LHCN-M2 (cell line): Measurements from ENCODE around the gene PJVK. TPM values are rescaled to one million over a fixed set of nuclear protein-coding genes. Genes with fewer than 3 reads are reported as not detected.
"Not testable (repeated sequence)": the region's sequence is repeated elsewhere in the genome, so short reads cannot be mapped to it uniquely, and the experiment has no call there.

Experiments used
- DNase-seq: peaks from one replicate; pipeline ENCODE4 v3.0.0-alpha.2; 2012; ENCODE audit warnings: low read depth
- polyA plus RNA-seq: library from polyadenylated mRNA; unstranded; fragments of >200 nt; gene quantifications from one replicate; pipeline ENCODE4 v1.2.1, GENCODE V29; 2012; ENCODE audit warnings: missing spikeins
- total RNA-seq: library from RNA; depleted of rRNA; stranded (reverse); fragments of >200 nt; gene quantifications from 2 replicates; pipeline ENCODE4 v1.2.3, GENCODE V29; 2014; rRNA removed

Gene PJVK, protein sequence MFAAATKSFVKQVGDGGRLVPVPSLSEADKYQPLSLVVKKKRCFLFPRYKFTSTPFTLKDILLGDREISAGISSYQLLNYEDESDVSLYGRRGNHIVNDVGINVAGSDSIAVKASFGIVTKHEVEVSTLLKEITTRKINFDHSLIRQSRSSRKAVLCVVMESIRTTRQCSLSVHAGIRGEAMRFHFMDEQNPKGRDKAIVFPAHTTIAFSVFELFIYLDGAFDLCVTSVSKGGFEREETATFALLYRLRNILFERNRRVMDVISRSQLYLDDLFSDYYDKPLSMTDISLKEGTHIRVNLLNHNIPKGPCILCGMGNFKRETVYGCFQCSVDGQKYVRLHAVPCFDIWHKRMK
- total RNA-seq: 1.1 and 2.1 TPM in 2 replicates
- polyA plus RNA-seq: 1.2 TPM

DNA sequence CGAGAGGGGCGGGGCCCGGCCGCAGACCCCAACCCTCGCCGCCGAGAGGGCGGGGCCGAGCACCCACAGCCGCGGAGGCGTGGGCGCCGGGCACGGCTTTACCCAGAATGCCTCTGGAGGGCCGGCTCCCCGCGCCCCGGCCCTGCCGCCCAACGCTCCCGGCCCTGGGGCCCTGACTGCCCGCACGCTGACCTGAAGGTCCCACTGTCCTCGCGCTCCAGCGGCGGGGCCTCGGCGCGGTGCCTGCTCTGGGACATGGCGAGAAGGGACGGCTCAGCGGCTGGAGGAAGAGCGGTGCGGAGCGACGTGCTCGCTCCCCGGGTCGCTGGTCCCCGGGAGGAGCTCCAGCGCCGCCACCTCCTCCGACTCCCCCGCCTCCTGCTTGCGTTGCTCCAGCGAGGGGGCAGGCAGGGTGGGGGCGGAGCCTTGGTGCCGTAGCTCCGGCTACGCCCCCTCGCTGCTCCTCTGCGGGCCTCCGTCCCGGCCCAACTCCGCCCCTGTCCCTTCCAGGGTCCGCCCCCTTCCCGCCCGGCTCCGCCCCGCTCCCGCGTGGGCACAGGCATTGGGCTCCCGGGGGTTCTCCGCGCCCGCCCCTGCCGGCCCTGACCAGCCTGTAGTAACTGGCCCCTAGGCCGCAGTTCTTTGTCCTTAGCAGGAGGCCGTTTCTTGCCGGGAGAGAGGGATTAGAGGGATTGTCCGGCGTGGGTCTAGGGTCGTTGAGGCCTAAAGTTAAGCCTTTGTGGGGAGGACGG, at the start of gene PJVK, which contains the start of gene PRKRA:
Gene PJVK, plus strand, starts transcription at position 605 of the 752 bp plus-strand sequence. CDS start 2,032 bp downstream, outside the sequence.
Gene PRKRA, minus strand, starts transcription at position 402 of the 752 bp plus-strand sequence. Its CDS starts 145 bp downstream, at position 257.
- peak; percentile 96 for DNase-seq

DNA sequence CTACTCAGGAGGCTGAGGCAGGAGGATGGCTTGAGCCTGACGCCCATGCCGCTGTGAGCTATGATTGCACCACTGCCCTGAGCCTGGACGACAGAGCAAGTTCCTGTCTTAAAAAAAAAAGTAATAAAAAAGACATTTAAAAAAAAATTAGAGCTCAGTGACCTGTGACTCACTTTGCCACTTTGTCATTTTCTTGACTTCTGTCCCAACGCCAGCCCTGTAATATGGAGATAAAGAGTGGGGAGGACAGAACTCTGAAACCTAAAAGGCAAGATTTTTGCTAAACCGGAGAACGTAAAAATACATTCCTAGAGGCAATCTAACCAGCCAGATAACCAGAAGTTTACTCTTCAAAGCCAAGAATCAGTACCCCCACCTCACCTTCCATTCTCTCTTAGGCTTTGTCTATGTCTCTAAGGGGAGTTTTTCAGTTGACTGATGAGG, 49.2 kb upstream of the PJVK start:
- no peak for DNase-seq

DNA sequence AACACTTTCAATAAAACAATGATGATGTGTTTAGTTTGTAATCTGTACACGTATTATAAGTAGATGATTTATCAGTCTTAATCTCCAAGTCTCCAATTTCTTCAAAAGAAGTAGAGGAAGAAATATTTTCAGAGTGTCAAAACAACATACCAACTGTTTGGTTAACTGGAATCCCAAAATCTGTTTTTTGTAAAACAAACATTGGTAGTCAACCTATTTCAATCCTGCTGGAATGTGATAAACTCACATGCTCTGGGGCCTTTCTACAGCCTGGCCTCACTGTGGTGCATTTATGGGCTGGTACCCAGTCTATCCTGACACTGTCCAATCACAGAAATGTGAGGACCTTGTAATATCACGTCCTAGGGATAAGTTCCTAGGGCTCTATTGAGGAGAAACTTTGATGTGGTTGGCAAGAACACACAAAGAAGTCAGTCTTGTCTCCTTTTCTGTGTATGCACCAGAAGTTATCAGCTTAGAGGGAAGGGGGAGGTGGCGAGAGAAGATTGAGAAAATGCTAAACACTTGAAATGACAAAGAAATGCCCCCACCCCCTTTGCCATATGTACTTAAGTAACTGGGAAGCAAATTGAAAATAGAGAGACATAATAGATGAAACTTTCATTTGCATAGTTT, 47.4 kb upstream of the PJVK start:
- DNase-seq: peak; percentile 93

DNA sequence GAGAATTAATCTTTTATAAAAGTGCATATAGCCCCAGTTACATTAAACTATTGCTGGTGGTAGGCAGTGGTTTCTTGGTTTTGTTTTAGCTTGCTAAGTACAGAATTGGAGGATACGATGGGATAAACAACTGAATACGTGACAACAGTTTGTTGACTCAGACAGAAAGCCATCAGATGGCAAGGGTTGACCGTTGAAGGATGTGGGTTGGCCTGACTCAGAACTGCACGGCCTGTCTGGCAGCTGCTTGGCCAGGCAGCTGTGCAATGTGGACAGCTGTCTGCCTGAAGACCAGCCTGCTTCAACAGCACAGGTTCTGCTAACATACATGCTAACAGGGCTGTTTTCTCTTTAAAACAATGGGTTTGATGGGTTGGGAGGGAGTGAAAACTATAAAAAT, 46.8 kb upstream of the PJVK start:
- peak; percentile 100 for DNase-seq

DNA sequence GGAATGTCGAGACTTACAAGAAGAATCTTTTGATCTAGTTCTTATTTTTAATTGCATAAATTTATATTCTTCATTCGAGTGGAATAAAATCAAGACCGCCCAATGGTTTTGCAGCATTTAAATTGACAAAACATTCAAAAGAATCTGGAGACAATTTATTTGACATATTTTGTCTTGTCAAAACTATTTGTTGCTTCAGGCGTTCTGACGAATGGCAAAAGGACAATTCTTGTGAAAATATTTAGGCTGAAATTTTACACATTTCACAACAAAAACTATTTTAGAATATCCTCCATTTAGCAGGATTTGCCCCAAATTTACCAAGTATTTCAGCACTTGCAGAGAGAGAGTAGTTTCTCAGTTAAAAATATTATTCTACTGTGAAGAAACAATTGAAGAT, 41.9 kb upstream of the PJVK start:
- no peak for DNase-seq

DNA sequence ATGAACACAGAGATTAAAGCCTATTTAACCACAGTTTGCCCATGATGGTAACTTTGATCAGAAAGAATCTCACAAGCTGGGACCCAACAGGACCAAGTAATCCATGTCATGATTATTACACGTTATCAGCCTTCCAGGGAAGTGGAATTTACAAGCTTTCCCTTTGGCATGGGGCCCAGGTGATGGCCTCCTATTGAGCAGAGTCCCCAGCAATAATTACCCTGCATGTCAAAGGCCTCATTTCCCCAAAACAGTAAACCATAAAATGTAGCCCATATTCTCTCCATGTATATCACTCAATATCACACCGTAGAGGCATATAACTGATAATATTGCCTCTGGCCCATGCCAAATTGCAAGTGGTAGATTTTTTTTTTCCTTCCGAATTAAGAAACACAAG, 39.1 kb upstream of the PJVK start:
- no peak for DNase-seq

DNA sequence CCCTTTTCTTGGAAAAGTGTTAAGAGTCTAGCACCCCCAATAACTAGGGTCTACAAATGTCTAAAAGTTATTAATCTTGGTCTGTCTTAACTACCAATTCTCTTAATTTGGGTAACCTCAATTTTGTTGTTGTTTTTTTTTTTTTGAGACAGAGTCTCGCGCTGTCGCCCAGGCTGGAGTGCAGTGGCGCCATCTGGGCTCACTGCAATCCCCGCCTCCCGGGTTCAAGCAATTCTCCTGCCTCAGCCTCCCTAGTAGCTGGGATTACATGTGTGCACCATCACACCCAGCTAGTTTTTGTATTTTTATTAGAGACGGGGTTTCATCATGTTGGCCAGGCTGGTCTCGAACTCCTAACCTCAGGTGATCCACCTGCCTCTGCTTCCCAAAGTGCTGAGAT, 38.7 kb upstream of the PJVK start:
- not testable (repeated sequence) for DNase-seq

DNA sequence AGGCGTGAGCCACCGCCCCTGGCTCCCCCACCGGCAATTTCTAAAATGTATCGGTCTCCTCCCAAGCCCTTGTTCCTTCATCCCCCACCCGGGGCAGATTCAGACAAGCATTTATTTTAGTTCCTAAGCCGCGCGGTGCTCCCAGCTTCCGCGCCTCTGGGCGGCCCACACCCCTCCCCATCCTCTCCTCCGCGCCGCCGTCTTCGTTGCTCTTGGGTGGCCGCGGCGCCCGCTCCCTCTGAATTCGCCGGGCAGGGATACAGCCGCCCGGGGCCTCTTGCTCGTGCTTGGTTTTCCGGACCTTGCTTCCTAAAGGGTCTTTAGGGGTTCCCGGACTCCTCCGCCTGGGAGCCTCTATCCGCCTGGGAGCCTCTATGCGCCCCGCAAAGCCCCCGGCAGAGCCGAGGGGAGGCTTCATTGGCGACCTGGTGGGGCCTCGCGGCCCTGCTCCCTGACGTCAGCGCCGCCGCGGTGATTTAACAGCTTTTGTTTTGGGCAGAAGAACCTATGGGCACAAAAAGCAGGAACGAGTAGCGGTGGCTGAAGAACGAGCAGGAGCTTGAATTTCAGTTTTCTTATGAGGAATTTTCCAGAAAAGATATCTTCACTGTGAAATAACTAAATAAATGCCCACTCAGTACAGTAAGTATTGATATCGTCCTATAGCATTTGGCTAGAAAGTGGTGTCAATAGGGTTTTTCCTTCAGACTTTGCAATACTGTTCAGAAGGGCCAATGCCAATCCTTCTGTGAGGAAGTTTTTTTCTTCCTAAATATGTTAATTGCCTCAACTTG, 37.5 kb upstream of the PJVK start:
- peak; percentile 88 for DNase-seq

DNA sequence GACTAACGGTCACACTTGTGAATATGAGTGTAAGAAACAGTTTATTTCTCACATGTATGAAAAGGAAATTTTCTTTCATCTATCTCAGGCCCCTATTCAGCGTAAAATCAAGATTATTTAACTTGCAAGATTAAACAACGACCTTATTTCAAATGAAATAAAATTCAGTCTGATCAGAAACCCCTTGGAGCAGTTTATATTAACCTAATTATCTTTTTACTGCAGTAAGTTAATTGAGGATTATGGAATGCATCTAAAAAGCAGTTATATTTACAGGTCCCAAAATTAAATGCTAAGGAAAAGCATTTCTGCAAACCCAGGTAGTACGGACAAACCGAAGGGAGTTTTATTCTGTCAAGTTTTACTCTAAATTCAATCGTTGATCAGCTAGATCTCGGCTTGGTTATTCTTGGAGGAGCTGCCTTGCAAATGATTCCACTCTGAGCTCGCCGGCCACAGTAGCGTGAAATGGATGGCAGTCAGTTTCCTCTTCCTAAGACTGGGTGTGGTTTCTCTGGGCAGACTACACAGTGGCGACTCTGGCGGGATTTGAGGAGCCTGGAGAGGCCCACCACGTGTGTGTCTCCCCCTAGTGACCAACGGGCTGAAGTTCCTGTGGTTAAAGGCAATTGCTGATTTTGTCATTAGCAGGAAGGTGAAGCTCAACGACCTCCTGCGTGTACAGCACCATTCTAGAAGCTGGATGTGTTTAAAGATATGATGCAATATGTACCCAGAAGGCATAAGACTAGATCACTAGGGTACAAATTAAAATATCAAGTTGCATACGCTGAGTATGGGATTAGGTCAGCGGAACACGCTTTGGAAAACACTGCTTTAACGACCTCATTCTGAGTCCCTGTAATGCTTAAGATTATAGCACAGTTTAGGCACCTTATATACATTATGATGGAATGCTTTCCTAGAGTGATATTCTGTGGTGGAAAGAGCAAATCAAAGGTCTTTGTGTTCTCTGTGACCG, 36.6 kb upstream of the PJVK start:
- DNase-seq: peak; percentile 99

DNA sequence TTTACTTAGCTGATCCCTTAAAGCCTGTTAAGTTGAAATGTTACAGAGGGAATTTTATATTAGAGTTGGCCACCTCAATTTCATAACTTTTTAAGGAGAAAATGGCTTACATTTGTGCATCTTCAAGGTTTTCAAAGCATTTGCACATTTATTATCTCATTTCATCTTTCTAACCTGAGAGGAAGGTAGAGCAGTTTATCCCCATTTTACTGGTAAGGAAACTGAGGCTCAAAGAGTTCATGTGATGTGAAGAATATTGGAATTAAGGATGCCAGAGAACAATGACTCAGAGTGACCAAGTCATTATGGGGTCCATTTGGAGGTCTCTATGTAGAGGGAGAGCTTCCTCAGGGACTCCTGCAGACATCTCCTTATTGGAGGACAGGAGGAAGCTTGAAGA, 35.2 kb upstream of the PJVK start:
- DNase-seq: no peak

DNA sequence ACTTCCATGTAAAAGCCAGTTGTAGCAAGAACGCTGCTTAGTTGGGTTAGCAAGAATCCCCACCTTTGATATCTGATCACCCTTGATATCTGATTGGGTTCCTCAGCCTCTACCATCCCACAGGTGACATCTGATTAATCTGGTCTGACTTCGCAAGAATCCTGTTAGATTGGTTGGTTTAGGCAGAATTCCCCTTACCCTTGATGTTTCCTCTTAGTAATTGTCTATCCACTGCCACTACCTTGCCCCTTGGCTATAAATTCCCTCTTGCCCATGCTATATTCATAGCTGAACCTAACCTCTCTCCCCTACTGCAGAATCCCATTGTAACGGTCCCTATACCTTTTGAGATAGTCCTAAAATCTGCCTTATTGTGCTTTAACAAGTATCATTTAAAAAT, 33.3 kb upstream of the PJVK start:
- DNase-seq: no peak

DNA sequence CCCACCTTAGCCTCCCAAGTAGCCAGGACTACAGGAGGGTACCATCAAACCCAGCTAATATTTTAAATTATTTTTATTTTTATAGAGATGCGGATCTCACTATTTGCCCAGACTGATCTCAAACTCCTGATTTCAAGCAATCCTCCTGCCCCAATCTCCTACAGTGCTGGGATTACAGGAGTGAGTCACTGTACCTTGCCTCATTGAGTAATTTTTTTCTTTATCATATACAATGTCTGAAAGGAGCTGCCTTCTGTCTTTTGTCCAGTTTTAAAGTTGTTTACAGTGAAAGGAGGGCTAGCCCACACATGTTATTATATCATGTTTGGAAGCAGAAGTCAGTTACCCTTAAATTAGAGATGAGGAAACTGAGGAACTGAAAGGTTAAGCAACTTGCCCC, 32.8 kb upstream of the PJVK start:
- no peak for DNase-seq

DNA sequence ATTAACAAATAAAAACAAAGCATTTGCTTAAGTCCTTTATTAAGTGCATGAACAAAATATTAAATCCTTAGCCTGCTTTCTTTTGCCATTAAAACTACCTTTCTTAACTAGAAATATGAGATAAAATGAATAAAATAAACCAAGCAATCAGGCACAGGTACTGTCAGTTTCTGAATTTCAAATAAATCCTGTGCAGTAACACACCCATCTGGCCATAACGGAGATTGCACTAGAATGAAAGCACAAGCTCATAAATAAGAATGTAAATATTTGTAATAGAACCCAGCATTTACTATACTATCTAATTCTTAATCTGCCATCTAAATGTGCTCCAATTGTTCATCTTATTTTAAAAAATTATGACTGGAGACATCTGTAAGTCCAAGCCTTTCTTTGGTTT, 32.1 kb upstream of the PJVK start:
- DNase-seq: peak; percentile 40

DNA sequence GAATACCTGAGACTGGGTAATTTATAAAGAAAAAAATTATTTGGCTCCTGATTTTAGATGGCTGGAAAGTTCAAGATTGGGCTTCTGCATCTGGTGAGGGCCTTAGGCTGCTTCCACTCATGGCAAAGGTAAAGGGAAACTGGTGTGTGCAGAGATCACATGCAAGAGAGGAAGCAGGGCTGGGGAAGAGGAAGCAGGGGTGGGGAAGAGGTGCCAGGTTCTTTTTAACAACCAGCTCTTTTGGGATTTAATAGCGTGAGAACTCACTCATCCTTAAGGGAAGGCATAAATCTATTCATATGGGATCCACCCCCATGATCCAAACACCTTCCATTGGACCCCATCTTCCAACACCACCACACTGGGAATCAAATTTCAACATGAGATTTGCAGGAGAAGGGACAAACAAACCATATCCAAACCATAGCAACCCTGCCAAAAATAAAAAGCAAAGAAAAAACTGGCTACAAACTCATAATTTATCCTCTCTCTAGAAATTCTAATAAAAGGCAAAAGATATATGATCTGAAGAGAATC, 30.6 kb upstream of the PJVK start:
- peak; percentile 39 for DNase-seq

DNA sequence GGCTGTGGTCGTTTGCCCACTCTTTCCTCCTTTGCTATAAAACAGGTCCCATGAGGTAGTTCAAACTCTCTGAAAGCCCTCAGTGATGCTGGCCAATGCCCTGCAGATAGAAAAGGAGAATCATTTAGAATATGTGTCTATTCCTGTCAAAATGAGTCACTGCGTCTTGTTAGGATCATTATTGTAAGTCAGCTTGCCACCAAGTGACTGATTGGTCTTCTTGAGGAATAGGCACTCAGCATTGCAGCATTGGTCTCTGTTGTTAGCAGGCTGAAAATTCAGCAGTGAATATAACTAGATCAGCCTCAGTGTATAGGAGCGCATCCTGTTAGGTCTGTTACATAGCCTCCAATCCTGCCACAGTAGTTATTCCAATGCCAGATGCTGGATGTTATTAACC, 29.1 kb upstream of the PJVK start:
- DNase-seq: no peak

DNA sequence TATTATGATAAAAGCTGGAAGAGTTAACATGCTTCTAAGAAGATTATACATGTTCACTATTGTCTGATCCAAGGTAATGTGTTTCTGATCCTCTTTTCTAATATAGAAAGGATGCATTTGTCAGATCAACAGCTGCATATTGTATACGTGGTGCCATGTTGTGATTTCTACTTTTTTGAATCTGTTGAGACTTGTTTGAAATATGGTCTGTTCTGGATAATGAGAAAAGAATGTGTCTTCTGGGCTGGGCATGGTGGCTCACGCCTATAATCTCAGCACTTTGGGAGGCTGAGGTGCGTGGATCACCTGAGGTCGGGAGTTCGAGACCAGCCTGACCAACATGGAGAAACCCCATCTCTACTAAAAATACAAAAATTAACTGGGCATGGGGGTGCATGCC, 27.4 kb upstream of the PJVK start:
- not testable (repeated sequence) for DNase-seq

DNA sequence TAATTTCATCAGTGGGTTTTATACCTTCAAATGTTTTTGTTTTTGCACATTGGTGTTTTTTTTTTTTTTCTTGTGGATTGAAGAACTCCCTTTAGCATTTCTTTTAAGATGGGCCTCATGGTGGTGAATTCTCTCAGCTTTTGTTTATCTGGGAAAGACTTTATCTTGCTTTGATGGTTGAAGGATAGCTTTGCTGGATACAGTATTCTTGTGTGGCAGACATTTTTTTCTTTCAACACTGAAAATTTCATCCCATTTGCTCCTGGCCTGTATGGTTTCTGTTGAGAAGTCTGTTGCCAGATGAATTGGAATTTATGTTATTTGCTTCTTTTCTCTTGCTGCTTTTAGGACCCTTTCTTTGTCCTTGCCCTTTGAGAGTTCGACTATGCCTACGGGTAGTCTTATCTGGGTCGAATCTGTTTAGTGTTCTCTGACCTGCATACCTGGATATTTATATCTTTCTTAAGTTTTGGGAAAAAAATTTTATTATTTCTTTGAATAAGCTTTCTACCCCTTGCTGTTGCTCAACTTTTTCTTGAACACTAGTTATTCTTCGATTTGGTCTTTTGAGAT, 25.8 kb upstream of the PJVK start:
- DNase-seq: no peak

DNA sequence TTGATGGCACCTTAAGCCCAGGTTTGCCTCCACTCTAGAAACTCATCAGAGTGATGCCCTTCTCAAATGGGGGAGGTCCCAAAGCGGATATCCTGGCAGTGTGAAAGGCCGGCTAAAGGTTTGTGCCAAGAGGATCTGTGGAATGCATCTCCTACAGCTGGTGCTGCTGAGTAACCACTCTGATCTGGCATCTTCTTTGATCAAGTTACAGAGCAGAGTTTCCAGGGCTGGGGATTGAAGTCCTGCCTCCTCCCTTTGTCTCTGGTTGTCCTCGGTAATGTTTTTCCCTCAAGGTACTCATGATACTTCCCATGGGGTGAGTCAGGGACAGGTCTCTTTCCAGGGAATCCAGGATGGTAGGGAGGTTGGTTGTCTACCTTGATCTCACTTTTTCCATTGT, 24.8 kb upstream of the PJVK start:
- peak; percentile 87 for DNase-seq

DNA sequence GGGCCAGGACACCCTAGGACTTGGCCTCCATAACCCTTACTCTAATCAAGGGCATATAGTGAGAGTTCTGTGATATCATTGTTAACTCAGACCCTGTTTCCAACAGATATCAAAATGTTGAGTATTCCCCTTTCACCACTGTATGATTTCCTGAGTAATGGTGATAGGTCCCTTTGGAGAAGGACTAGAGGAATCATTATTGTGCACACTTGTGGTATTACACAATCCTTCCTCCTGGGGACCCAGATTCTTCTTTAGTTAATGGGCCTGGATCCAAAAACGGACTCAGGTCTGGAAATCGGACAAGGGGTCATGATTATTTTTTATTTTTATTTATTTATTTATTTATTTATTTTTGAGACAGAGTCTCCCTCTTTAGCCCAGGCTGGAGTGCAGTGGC, 23.7 kb upstream of the PJVK start:
- DNase-seq: no peak

DNA sequence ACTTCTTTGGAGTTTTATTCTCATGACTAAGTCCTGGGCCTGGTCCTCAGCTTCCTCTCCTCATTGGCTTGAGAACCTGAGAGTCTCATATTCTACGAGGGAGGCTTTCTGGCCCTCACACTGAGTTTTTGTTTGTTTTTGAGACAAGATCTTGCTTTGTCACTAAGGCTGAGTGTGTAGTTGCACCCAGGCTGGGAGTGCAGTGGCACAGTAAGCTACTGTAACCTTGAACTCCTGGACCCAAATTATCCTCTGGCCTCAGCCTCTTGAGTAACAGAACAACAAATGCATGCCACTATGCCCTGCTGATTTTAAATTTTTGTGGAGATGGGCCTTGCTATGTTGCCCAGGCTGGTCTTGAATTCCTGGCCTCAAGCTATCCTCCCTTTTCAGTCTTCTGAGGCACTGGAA, 22.8 kb upstream of the PJVK start:
- no peak for DNase-seq
